ENCODE data around the gene NAA16.

Gene NAA16

DNA sequence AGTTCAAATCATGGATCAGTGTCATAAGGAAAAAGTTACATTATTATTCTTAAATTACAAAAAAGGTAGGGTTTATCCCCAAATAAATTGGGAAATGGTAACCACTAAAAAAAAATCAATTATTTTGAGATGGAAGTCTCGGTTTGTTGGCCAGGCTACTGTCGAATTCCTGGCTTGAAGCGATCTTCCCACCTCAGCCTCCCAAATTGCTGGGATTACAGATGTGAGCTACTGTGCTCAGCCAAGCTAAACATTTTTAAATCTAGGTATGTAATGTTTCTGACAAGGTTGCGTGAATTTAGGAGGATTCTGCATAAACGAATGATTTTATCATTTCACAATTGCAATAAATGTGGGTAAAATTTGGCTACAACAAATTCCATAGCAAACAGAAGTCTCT is 2.0 kb downstream of the NAA16 start (continued):
- TF ChIP-seq, protein P1, sequence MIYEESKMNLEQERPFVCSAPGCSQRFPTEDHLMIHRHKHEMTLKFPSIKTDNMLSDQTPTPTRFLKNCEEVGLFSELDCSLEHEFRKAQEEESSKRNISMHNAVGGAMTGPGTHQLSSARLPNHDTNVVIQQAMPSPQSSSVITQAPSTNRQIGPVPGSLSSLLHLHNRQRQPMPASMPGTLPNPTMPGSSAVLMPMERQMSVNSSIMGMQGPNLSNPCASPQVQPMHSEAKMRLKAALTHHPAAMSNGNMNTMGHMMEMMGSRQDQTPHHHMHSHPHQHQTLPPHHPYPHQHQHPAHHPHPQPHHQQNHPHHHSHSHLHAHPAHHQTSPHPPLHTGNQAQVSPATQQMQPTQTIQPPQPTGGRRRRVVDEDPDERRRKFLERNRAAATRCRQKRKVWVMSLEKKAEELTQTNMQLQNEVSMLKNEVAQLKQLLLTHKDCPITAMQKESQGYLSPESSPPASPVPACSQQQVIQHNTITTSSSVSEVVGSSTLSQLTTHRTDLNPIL (CRISPR knock-in tag; IDR thresholded peaks at IDR 0.05; ENCODE audit: low read depth) = no peak

DNA sequence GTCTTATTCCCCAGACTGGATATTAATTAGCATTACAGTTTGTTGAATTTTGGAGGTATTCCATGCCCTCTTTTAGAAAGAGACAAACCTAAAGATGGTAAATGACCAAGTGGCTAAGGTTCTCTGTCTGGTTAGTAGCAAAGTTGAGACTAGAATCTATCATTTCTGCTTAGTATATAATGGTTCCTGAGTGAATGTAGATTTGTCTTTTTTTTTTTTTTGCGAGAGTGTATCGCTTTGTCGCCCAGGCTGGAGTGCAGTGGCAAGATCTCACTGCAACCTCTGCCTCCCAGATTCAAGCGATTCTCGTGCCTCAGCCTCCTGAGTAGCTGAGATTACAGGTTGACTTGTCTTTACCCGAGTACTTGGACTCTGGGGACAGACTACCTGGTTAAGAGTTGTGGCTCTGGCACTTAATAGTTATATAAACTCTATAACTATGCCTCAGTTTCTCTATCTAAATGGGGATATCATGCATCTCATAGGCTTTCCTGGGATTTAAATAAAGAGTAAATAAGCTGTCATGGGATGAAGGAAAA is 2.7 kb downstream of the NAA16 start:
- no peak for ATAC-seq
- no peak for TF ChIP-seq ZNF8 (CRISPR knock-in tag; IDR thresholded peaks at IDR 0.05)

DNA sequence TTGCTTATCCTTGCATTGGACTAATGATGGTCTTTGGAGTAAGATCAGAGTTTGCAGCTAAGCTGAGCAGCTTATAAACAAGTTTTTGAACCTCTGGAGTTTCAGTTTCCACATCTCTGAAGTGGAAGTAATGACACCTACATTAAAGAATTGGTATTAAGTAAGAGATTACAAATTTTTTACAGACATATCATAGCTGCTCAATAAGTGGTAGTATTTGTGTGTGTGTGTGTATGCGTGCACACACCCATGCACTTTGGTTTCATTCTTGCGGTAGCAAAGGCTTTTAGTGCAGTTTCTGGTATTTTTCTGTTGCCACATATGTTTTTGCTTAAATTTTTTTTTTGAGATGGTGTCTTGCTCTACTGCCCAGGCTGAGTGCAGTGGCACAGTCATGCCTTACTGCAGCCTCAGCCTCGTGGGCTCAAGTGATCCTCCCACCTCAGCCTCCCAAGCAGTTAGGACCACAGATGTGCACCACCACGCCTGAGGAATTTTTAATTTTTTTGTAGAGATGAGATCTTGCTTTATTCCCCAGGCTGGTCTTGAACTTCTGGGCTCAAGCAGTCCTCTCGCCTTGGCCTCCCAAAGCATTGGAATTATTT is 4.5 kb downstream of the NAA16 start:
- TF ChIP-seq TCF4 (CRISPR knock-in tag; IDR thresholded peaks at IDR 0.05; ENCODE audit: borderline replicate concordance) = no peak
- TF ChIP-seq SNAI2 (CRISPR knock-in tag; IDR thresholded peaks at IDR 0.05) = no peak
- TF ChIP-seq ZFP3 (CRISPR knock-in tag; IDR thresholded peaks at IDR 0.05) = no peak
- TF ChIP-seq, protein P2, sequence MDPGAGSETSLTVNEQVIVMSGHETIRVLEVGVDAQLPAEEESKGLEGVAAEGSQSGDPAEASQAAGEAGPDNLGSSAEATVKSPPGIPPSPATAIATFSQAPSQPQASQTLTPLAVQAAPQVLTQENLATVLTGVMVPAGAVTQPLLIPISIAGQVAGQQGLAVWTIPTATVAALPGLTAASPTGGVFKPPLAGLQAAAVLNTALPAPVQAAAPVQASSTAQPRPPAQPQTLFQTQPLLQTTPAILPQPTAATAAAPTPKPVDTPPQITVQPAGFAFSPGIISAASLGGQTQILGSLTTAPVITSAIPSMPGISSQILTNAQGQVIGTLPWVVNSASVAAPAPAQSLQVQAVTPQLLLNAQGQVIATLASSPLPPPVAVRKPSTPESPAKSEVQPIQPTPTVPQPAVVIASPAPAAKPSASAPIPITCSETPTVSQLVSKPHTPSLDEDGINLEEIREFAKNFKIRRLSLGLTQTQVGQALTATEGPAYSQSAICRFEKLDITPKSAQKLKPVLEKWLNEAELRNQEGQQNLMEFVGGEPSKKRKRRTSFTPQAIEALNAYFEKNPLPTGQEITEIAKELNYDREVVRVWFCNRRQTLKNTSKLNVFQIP (CRISPR knock-in tag; IDR thresholded peaks at IDR 0.05; ENCODE audit: borderline replicate concordance, low read depth) = no peak
- TF ChIP-seq CSDC2 (CRISPR knock-in tag; IDR thresholded peaks at IDR 0.05) = no peak
- TF ChIP-seq, protein P1 (CRISPR knock-in tag; IDR thresholded peaks at IDR 0.05; ENCODE audit: low read depth) = no peak
- no peak for TF ChIP-seq ESRRG (CRISPR knock-in tag; IDR thresholded peaks at IDR 0.05)
- no peak for TF ChIP-seq TOX (CRISPR knock-in tag; IDR thresholded peaks at IDR 0.05; ENCODE audit: borderline replicate concordance)
- no peak for TF ChIP-seq GLIS3 (CRISPR knock-in tag; IDR thresholded peaks at IDR 0.05)
- TF ChIP-seq, protein P3, sequence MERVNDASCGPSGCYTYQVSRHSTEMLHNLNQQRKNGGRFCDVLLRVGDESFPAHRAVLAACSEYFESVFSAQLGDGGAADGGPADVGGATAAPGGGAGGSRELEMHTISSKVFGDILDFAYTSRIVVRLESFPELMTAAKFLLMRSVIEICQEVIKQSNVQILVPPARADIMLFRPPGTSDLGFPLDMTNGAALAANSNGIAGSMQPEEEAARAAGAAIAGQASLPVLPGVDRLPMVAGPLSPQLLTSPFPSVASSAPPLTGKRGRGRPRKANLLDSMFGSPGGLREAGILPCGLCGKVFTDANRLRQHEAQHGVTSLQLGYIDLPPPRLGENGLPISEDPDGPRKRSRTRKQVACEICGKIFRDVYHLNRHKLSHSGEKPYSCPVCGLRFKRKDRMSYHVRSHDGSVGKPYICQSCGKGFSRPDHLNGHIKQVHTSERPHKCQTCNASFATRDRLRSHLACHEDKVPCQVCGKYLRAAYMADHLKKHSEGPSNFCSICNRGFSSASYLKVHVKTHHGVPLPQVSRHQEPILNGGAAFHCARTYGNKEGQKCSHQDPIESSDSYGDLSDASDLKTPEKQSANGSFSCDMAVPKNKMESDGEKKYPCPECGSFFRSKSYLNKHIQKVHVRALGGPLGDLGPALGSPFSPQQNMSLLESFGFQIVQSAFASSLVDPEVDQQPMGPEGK (CRISPR knock-in tag; IDR thresholded peaks at IDR 0.05; ENCODE audit: borderline replicate concordance) = no peak
- no peak for TF ChIP-seq OSR1 (CRISPR knock-in tag; IDR thresholded peaks at IDR 0.05)
- no peak for TF ChIP-seq ZC3H10 (CRISPR knock-in tag; IDR thresholded peaks at IDR 0.05)
- no peak for TF ChIP-seq PPARA (CRISPR knock-in tag; IDR thresholded peaks at IDR 0.05; ENCODE audit: borderline replicate concordance)
- ATAC-seq = no peak

DNA sequence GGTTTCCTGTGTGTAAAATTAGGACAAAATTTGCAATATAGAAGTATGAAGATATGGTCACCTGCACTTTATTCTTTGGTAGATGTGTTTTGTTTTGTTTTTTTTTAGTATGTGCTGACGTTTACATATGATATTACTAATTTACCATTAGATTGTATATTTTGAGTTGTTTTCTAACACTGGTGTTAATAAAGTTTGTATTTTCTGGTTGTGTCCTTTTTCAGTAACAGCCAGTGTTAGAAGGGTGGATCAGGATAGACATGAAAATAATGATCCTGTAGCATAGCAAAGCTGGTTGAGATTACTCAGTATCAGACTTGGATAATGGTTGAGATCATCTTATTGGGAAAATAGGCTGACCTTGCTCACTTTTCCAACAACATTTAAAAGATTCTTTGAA is 6.2 kb downstream of the NAA16 start:
- no peak for ATAC-seq
- TF ChIP-seq TOX (CRISPR knock-in tag; IDR thresholded peaks at IDR 0.05; ENCODE audit: borderline replicate concordance) (no peak), ZFP30 (CRISPR knock-in tag; IDR thresholded peaks at IDR 0.05) (no peak), ARNTL (CRISPR knock-in tag; IDR thresholded peaks at IDR 0.05; ENCODE audit: borderline replicate concordance, low read depth) (no peak), GLIS3 (CRISPR knock-in tag; IDR thresholded peaks at IDR 0.05) (no peak)

DNA sequence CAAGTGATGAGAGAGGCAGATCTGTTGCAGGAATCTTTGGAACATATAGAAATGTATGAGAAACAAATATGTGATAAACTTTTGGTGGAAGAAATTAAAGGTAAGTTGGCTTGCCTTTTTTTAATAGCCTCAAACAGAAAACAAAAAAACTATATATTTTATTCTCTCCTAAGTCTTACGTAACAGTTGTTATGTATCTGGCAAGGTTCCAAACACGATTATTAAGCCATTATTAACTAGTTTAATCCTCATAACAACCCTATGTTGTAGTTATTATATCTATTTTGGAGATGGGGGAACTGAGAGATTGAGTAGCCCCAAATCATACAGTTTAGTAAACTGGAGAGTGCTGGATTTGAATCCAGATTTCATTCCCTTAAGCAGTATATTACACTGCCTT is 14.7 kb downstream of the NAA16 start:
- TF ChIP-seq OSR1 (CRISPR knock-in tag; IDR thresholded peaks at IDR 0.05) = no peak
- no peak for ATAC-seq

DNA sequence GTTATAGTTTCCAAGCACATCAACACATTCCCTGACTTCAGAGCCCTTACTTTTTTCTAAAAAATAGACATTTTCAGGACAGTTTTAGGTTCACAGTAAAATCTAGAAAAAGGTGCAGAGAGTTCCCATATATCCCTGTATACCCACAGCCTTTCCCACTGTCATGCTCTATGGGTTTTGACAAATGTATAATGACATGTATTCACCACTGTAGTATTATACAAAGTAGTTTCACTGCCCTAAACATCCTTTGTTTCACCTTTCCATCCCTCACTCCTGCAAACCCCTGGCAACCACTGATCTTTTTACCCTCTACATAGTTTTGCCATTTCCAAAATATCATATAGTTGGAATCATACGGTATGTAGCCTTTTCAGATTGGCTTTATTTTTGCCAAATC is 15.6 kb downstream of the NAA16 start:
- ATAC-seq = no peak
- TF ChIP-seq, protein P2 (CRISPR knock-in tag; IDR thresholded peaks at IDR 0.05; ENCODE audit: borderline replicate concordance, low read depth) = no peak
- TF ChIP-seq ZNF8 (CRISPR knock-in tag; IDR thresholded peaks at IDR 0.05) = no peak
- TF ChIP-seq SNAI2 (CRISPR knock-in tag; IDR thresholded peaks at IDR 0.05) = no peak
- TF ChIP-seq ISL1 (CRISPR knock-in tag; IDR thresholded peaks at IDR 0.05) = no peak
- TF ChIP-seq OSR1 (CRISPR knock-in tag; IDR thresholded peaks at IDR 0.05) = no peak
